Camera-type eye (tissue), 1 donor: ENCODE results near the gene CSGALNACT2. TPM values are rescaled to one million over a fixed set of nuclear protein-coding genes. Genes with fewer than 3 reads are reported as not detected.

Experiments
- total RNA-seq: library from RNA; depleted of rRNA; stranded (reverse); fragments of >200 nt; gene quantifications from one replicate; pipeline ENCODE4 v1.2.3, GENCODE V29; 2014

The CSGALNACT2 gene, protein sequence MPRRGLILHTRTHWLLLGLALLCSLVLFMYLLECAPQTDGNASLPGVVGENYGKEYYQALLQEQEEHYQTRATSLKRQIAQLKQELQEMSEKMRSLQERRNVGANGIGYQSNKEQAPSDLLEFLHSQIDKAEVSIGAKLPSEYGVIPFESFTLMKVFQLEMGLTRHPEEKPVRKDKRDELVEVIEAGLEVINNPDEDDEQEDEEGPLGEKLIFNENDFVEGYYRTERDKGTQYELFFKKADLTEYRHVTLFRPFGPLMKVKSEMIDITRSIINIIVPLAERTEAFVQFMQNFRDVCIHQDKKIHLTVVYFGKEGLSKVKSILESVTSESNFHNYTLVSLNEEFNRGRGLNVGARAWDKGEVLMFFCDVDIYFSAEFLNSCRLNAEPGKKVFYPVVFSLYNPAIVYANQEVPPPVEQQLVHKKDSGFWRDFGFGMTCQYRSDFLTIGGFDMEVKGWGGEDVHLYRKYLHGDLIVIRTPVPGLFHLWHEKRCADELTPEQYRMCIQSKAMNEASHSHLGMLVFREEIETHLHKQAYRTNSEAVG
- 40.5 TPM for total RNA-seq

DNA sequence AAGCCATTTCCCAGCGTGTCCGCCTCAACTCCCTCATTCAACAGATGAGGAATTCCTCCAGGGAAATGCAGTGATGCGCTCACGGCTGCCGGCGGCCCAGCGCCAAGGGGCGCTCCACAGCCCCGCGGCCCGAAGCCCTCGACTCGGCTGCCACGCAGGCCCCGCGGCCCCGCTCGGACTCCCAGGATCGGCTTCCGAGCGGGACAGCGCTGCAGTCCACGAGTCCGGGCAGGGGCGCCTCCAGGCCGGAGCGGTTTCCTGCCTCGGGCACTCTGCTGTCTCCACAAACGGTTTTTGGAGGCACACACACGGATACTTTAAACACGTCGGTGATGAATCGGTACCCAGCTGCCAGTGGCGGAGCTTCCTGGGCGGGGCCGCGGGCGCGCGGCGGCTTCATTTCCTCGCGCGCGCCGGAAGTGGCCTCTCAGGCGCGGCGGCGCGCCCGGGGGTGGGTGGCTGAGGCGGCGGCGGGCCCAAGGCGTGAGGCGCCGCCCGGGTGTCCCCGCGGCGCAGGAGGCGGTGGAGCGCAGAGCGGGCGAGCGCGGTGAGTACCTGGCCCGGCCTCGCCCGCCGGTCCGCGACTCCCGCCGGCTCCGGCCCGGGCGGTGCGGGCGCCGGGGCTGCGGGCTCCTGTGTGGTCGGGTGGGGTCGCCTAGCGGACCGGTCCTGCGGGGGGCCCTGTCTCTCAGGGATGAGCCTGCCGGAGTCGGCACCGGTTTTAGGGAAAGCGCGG is at the start of gene CSGALNACT2:
Gene CSGALNACT2, plus strand, starts transcription at position 425 of the 736 bp plus-strand sequence. CDS start 16,705 bp downstream, outside the sequence.

Other genes starting within 250 kb of the CSGALNACT2 start
- gene RET, start 61.4 kb upstream of the CSGALNACT2 start, total RNA-seq: 4.5 TPM
- 1.6 TPM for gene RASGEF1A, start 128.6 kb downstream of the CSGALNACT2 start, total RNA-seq
- not detected for gene FXYD4, start 233.2 kb downstream of the CSGALNACT2 start, total RNA-seq